Stimulated activated memory B cell treated with anti-CD40 and anti-IgM and Interleukin-4, amounts not matched to agents 10 μg/mL and 1 μg/mL and 100 μg/mL, for 72 hours (primary cell): ENCODE data around the gene KRT26.
"Not testable (repeated sequence)": the region's sequence is repeated elsewhere in the genome, so short reads cannot be mapped to it uniquely, and the experiment has no call there.

Experiments
- ATAC-seq: fragments of 150-1000 bp; cut with Tn5 transposase; 2 replicates; pipeline ENCODE4 v1.10.0; 2021
- H3K27ac Mint-ChIP-seq: one replicate; pipeline ENCODE4 v1.8.0; 2022; ENCODE audit warnings: mild to moderate bottlenecking, mixed read lengths
- H3K27me3 Mint-ChIP-seq: one replicate; pipeline ENCODE4 v1.8.0; 2022; ENCODE audit warnings: mixed read lengths
- H3K36me3 Mint-ChIP-seq: one replicate; pipeline ENCODE4 v1.8.0; 2022; ENCODE audit warnings: mixed read lengths
- H3K4me1 Mint-ChIP-seq: one replicate; pipeline ENCODE4 v1.8.0; 2022; ENCODE audit warnings: mixed read lengths
- H3K4me3 Mint-ChIP-seq: one replicate; pipeline ENCODE4 v1.8.0; 2022; ENCODE audit warnings: mild to moderate bottlenecking, moderate library complexity, mixed read lengths
- H3K9me3 Mint-ChIP-seq: one replicate; pipeline ENCODE4 v1.8.0; 2022; ENCODE audit warnings: mixed read lengths

Gene KRT26

DNA sequence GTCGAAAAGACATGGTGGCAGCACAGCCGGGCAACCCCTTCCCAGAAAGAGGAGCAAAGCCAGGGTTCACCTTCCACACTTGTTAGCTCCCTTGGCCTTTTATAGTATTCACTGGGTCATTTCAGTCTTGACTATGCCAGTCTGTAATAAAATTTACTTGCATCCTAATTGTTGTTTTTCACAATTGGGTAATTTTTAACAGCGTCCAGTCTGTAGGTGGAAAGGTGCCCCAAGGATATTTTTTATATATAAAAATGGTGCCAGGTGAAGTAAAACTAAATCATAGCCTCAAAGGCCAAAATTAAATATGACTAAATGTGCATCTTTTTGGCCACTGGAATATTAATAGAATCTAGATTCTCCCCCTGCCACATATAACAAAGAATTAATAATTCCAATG, at the start of gene KRT26:
TSS of gene KRT26 (minus strand) at position 101 of the 400 bp plus-strand sequence. CDS start at position 13, 88 bp downstream.
- H3K4me3 Mint-ChIP-seq = no peak within 1 kb of the TSS

GRCh38 chr17:40821536-40821935, 49.5 kb upstream of the KRT26 start:
- peaks cover 8% of the 10 kb centered on the region for H3K27me3 Mint-ChIP-seq
- peaks cover 38% of the 10 kb centered on the region for H3K36me3 Mint-ChIP-seq
- no peak for ATAC-seq
- peaks cover 2% of the 10 kb centered on the region for H3K9me3 Mint-ChIP-seq
- no peak overlapping the region for H3K4me3 Mint-ChIP-seq
- peaks cover 25% of the 10 kb centered on the region for H3K4me1 Mint-ChIP-seq
- no peak overlapping the region for H3K27ac Mint-ChIP-seq

More for the DNA sequence above, at the start of gene KRT26:
- Mint-ChIP-seq H3K9me3 (no peaks in the 10 kb centered on the region), H3K27ac (no peak within 1 kb of the TSS), H3K27me3 (peaks cover 18% of the 10 kb centered on the region), H3K36me3 (no peaks in the 10 kb centered on the region), H3K4me1 (no peaks in the 10 kb centered on the region)
- no peak for ATAC-seq

GRCh38 chr17:40820228-40820838, 48.3 kb upstream of the KRT26 start:
- ATAC-seq = peak; percentile 52
- Mint-ChIP-seq H3K27ac (no peak overlapping the region), H3K36me3 (peaks cover 33% of the 10 kb centered on the region), H3K9me3 (peaks cover 2% of the 10 kb centered on the region), H3K27me3 (no peaks in the 10 kb centered on the region), H3K4me3 (peak overlapping the region; percentile 51), H3K4me1 (peaks cover 25% of the 10 kb centered on the region)

- peaks cover 36% of the 10 kb centered on the region for H3K36me3 Mint-ChIP-seq
- H3K27me3 Mint-ChIP-seq = peaks cover 5% of the 10 kb centered on the region
- H3K9me3 Mint-ChIP-seq = peaks cover 4% of the 10 kb centered on the region
- peak overlapping the region; percentile 91 for H3K27ac Mint-ChIP-seq
- H3K4me1 Mint-ChIP-seq = peaks cover 25% of the 10 kb centered on the region
- no peak for ATAC-seq
- peak overlapping the region; percentile 70 for H3K4me3 Mint-ChIP-seq
Measured at GRCh38 chr17:40819528-40820125, 47.6 kb upstream of the KRT26 start.

- H3K4me1 Mint-ChIP-seq = peaks cover 20% of the 10 kb centered on the region
- ATAC-seq = peak; percentile 90
- peaks cover 5% of the 10 kb centered on the region for H3K9me3 Mint-ChIP-seq
- H3K27ac Mint-ChIP-seq = peak overlapping the region; percentile 91
- H3K36me3 Mint-ChIP-seq = peaks cover 34% of the 10 kb centered on the region
- peak overlapping the region; percentile 85 for H3K4me3 Mint-ChIP-seq
- peaks cover 12% of the 10 kb centered on the region for H3K27me3 Mint-ChIP-seq
Measured at GRCh38 chr17:40818733-40819527, 46.9 kb upstream of the KRT26 start.

DNA sequence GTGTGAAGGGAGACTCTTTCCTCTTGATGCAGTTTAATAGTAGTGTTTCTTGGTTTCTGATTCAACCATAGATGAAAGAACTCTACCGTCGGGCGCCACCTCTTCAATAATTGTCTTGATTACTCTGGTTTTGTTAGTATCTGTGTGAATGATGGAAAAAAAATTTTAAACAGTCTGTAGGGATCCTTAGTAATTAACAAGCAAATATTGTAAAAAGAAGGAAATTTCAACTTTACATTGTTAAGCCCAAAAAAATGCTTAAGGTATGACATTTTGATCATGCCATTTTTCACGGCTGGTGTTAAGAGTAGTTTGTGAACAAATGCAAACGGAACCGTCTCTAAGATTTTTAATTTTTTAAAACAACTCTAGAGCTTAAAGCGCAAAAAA, 46.3 kb upstream of the KRT26 start:
- H3K4me1 Mint-ChIP-seq = peaks cover 20% of the 10 kb centered on the region
- peak overlapping the region; percentile 85 for H3K4me3 Mint-ChIP-seq
- peaks cover 5% of the 10 kb centered on the region for H3K9me3 Mint-ChIP-seq
- peak overlapping the region; percentile 91 for H3K27ac Mint-ChIP-seq
- H3K27me3 Mint-ChIP-seq = peaks cover 18% of the 10 kb centered on the region
- H3K36me3 Mint-ChIP-seq = peaks cover 32% of the 10 kb centered on the region
- ATAC-seq = no peak

DNA sequence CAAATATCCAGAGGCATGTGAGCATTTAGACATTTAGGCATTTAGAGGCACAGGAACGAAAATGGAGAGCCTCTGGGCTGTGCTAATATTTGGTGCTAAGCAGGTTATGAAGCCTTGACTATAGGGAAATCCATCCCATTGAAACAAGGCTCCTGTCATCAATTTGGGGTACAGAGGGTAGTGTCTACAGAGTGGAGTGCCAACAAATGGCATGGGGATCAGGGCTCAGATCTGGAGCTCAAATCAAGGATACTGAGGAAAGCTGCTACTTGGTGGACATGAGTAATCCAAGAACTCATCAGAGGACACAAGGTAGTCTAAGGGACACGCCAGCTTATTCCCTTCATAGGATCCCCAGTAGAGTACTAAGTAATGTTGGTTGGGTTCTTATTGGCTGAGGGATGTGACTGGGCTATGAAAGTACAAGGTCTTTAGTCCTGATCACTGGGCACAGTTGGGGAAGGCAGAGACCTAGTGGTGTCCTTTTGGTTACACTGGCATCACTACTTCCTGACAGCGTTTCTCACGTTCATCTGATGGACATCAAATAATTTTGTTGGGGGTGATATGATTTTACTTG, 45.2 kb upstream of the KRT26 start:
- Mint-ChIP-seq H3K4me1 (peaks cover 20% of the 10 kb centered on the region), H3K27ac (no peak overlapping the region), H3K9me3 (peaks cover 5% of the 10 kb centered on the region), H3K4me3 (peak overlapping the region; percentile 51), H3K27me3 (peaks cover 28% of the 10 kb centered on the region), H3K36me3 (peaks cover 27% of the 10 kb centered on the region)
- ATAC-seq = no peak

DNA sequence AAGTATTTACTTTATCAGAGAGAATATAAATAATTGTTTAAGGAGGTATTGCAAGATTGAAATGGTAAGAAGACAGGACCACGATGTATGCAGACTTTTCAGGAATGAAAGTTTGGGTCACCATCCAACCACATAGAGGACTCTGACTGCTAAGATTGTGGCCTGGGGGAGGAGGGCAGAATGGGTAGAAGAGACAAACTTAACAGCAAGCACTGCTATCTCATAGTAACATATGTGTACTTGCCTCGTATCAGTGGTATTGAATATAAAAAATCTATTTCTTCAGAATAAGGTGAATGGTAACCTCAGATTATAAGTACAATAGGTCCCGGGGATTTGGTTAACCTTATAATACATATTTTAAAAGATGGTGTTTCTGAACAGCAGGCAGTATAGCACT, 44.6 kb upstream of the KRT26 start:
- peaks cover 22% of the 10 kb centered on the region for H3K36me3 Mint-ChIP-seq
- H3K4me1 Mint-ChIP-seq = peaks cover 20% of the 10 kb centered on the region
- H3K27me3 Mint-ChIP-seq = peaks cover 34% of the 10 kb centered on the region
- no peak overlapping the region for H3K4me3 Mint-ChIP-seq
- ATAC-seq = no peak
- no peak overlapping the region for H3K27ac Mint-ChIP-seq
- peaks cover 5% of the 10 kb centered on the region for H3K9me3 Mint-ChIP-seq

- ATAC-seq = no peak
- peaks cover 46% of the 10 kb centered on the region for H3K27me3 Mint-ChIP-seq
- H3K9me3 Mint-ChIP-seq = peaks cover 5% of the 10 kb centered on the region
- H3K4me3 Mint-ChIP-seq = no peak overlapping the region
- H3K4me1 Mint-ChIP-seq = peaks cover 17% of the 10 kb centered on the region
- no peak overlapping the region for H3K27ac Mint-ChIP-seq
- peaks cover 22% of the 10 kb centered on the region for H3K36me3 Mint-ChIP-seq
Measured at GRCh38 chr17:40815381-40815780, 43.4 kb upstream of the KRT26 start.

GRCh38 chr17:40814657-40815056, 42.7 kb upstream of the KRT26 start:
- H3K27ac Mint-ChIP-seq, H3K4me1 Mint-ChIP-seq, ATAC-seq, H3K9me3 Mint-ChIP-seq, H3K4me3 Mint-ChIP-seq: not testable (repeated sequence)
- H3K27me3 Mint-ChIP-seq = peaks cover 53% of the 10 kb centered on the region
- H3K36me3 Mint-ChIP-seq = peaks cover 22% of the 10 kb centered on the region

DNA sequence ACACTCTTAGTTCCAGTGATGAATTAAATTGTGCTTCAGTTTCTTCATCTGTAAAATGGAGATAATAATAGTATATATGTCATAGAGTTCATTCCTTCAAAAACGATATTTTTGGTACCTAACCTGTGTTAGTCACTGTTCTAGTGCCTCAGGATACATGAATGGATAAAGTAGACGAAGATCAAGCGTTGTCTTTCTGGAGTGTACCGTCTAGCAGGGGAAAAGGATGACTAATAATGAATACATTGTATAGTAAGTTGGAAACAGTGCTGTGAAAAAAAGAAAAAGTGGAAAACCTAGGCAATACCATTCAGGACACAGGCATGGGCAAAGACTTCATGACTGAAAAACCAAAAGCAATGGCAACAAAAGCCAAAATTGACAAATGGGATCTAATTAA, 41.8 kb upstream of the KRT26 start:
- Mint-ChIP-seq H3K36me3 (peaks cover 22% of the 10 kb centered on the region), H3K9me3 (peaks cover 5% of the 10 kb centered on the region), H3K4me3 (no peak overlapping the region), H3K27ac (no peak overlapping the region), H3K4me1 (peaks cover 6% of the 10 kb centered on the region), H3K27me3 (peaks cover 55% of the 10 kb centered on the region)
- ATAC-seq = no peak

DNA sequence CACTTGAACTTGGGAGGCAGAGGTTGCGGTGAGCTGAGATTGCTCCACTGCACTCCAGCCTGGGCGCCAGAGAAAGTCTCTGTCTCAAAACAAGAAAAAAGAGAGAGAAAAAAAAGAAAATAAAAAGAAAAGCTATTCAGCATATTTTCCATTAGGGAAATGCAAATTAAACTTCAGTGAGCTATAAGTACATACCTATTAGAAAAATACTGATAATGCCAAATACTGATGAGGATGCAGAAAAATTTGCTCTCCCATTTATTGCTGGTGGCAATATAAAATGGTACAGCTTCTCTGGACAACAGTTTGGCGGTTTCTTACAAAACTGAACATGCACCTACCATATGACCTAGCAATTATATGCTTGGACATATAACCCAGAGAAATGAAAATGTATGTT, 40.6 kb upstream of the KRT26 start:
- no peak for ATAC-seq
- peaks cover 5% of the 10 kb centered on the region for H3K9me3 Mint-ChIP-seq
- no peak overlapping the region for H3K27ac Mint-ChIP-seq
- H3K4me3 Mint-ChIP-seq = no peak overlapping the region
- H3K4me1 Mint-ChIP-seq = peaks cover 6% of the 10 kb centered on the region
- H3K27me3 Mint-ChIP-seq = peaks cover 67% of the 10 kb centered on the region
- peaks cover 20% of the 10 kb centered on the region for H3K36me3 Mint-ChIP-seq

DNA sequence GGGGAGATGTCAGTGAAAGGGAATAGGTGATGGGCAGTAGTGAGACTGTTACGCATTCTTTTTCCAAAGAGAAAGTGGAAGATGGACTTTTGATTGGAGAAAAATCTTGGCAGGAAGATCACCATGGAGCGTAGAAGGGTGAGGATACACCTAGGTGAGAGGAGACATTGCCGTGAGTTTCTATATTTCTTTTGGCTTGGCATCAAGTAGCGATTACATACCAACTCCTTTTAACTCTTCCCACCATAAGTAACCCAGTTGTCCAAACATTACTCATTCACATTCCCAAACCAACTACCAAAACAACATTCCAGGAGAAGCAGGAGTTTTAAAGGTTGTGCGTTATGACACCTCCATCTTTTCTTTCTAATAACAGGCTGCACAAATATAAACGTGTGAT, 38.5 kb upstream of the KRT26 start:
- Mint-ChIP-seq H3K9me3 (peaks cover 3% of the 10 kb centered on the region), H3K4me1 (no peaks in the 10 kb centered on the region), H3K4me3 (no peak overlapping the region), H3K27me3 (peaks cover 83% of the 10 kb centered on the region), H3K27ac (no peak overlapping the region), H3K36me3 (peaks cover 6% of the 10 kb centered on the region)
- no peak for ATAC-seq

DNA sequence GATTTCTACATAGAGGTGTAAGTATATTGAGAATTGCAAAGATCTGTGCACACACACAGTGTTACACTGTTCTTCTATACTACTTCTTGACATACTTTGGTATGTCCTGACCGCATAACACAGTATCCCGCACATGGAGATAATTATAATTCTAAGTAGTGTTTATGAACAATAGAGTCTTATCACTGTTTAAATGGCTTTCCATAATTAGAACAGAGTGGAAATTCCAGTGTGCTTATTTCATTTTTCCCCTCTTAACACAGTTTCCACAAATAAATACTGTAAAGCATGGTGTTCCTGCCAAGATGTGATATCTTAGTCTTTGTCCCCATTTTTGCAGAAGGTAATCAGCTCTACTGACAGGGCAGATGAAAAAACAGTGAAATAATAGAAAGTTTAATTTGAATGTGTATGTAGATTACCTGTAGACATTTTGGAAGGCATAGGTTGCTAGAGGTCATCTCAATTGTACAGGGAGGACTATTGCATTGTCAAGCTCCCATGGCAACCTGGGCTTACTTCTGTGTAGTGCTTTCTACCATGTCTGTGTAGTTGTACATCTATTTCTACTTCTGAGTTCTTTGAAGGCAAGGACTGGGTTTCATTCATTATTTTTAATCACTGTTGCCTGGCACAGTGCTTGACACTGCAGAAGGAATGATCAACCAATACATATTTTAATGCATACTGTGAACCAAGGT, 37.9 kb upstream of the KRT26 start:
- Mint-ChIP-seq H3K36me3 (peaks cover 6% of the 10 kb centered on the region), H3K4me1 (no peaks in the 10 kb centered on the region), H3K4me3 (no peak overlapping the region), H3K27ac (no peak overlapping the region), H3K27me3 (peaks cover 87% of the 10 kb centered on the region), H3K9me3 (peaks cover 6% of the 10 kb centered on the region)
- ATAC-seq = no peak

- no peak overlapping the region for H3K4me3 Mint-ChIP-seq
- H3K4me1 Mint-ChIP-seq = no peaks in the 10 kb centered on the region
- H3K9me3 Mint-ChIP-seq = peaks cover 3% of the 10 kb centered on the region
- H3K27ac Mint-ChIP-seq = no peak overlapping the region
- ATAC-seq = no peak
- no peaks in the 10 kb centered on the region for H3K36me3 Mint-ChIP-seq
- H3K27me3 Mint-ChIP-seq = peaks cover 57% of the 10 kb centered on the region
Measured at GRCh38 chr17:40806131-40806530, 34.1 kb upstream of the KRT26 start.
